ENCODE data around the gene PPEF1. TPM values are rescaled to one million over a fixed set of nuclear protein-coding genes. Genes with fewer than 3 reads are reported as not detected.

Gene PPEF1
- total and polyA plus RNA-seq, 9 of the 15 experiments (the other 6 are each of a cell fraction or from before 2014, with no cell fraction given), result not detected

GRCh38 chrX:18725310-18725943, 18.0 kb downstream of the PPEF1 start (continued):
- TF ChIP-seq E2F8 (IDR thresholded peaks at IDR 0.05; ENCODE audit: low read depth, partially characterized antibody) (no peak), BACH1 (tag; IDR thresholded peaks at IDR 0.05) (no peak), BHLHE40 (IDR thresholded peaks at IDR 0.05; ENCODE audit: low read length) (no peak), ZNF512 (tag; IDR thresholded peaks at IDR 0.05) (no peak), ETV5 (CRISPR knock-in tag; IDR thresholded peaks at IDR 0.05; ENCODE audit: low read depth) (no peak), TCFL5 (CRISPR knock-in tag; conservative IDR thresholded peaks at IDR 0.05) (no peak), ZNF639 (CRISPR knock-in tag; conservative IDR thresholded peaks at IDR 0.05 in 1 of 2, IDR thresholded peaks at IDR 0.05 in 1 of 2) (no peak), KAT8 (IDR thresholded peaks at IDR 0.05; ENCODE audit: low read depth) (no peak)
